Activated naive CD8-positive, alpha-beta T cell treated with anti-CD3 and anti-CD28 coated beads, Interleukin-2, amount 50 U/mL, for 16 hours (primary cell): ENCODE results near the gene PDIA2.
"Not testable (repeated sequence)": the region's sequence is repeated elsewhere in the genome, so short reads cannot be mapped to it uniquely, and the experiment has no call there.

ENCODE experiments used
- DNase-seq: peaks from one replicate; pipeline ENCODE4 v3.0.0-alpha.2; 2020; ENCODE audit warnings: low read depth, low spot score

Gene PDIA2

GRCh38 chr16:330741-331140 lies 47.8 kb downstream of the PDIA2 start:
- DNase-seq: no peak

DNA sequence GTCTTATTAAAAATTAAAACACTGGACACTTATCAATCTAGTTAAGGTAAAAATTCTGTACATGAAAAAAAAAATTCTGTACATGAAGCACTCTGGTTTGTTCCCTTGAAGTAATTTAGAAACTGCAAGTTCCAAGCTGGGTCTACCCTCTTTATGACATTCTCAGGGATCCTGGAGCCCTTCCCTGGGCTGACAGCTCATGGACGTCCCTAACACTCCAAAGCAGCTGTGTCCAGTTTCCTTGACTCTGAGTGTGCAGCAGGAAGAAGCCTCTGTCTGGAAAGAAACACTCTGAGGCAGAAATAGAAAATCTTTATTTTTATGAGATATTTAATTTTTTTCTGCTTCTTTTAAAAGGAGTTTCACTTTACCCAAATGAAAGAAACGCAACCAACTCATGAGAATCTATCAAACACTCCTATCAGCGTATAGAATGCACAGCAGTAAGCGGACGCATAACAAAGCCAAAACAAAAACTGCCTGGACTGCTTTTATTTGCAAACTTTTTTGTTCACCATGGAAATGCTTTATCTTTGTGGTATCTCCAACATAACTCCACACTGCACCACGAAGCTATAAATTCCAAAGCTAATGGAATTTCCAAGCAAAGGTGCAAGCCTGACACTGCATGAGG lies 48.3 kb downstream of the PDIA2 start:
- not testable (repeated sequence) for DNase-seq

- no peak for DNase-seq
Measured at GRCh38 chr16:333406-334094, 50.6 kb downstream of the PDIA2 start.

DNA sequence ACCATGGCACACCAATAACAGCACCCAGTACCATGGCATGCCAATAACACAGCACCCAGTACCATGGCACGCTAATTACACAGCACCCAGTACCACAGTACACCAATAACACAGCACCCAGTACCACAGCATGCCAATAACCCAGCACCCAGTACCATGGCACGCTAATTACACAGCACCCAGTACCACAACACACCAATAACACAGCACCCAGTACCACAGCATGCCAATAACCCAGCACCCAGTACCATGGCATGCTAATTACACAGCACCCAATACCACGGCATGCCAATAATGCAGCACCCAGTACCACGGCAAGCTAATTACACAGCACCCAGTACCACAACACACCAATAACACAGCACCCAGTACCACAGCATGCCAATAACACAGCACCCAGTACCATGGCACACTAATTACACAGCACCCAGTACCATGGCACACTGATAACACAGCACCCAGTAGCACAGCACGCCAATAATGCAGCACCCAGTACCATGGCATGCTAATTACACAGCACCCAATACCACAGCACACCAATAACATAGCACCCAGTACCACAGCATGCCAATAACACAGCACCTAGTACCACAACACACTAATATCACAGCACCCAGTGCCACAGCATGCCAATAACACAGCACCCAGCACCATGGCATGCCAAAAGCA lies 51.3 kb downstream of the PDIA2 start:
- not testable (repeated sequence) for DNase-seq

- not testable (repeated sequence) for DNase-seq
Measured at GRCh38 chr16:334861-335632, 52.1 kb downstream of the PDIA2 start.

DNA sequence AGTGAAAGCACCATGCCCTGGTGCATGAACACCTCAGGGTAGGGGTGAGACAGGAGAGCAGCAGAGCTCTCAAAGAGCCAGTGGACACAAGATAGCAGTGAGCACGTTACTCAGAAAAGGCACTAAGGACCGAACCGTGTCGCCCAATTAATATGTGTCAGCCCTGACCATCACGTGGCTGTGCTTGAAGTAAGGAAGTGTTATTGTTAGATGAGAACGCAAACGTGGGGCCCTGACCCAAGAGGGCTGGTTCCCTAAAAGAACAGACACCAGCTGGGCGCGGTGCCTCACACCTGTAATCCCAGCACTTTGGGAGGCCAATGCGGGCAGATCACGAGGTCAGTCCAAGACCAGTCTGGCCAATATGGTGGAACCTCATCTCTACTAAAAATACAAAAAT lies 53.3 kb downstream of the PDIA2 start:
- no peak for DNase-seq
